ENCODE data around the gene EIF5AL1.
"Not testable (repeated sequence)": the region's sequence is repeated elsewhere in the genome, so short reads cannot be mapped to it uniquely, and the experiment has no call there.

EIF5AL1 gene

GRCh38 chr10:79516532-79517205 is 4.3 kb downstream of the EIF5AL1 start:
- DNase-seq = not testable (repeated sequence)

- DNase-seq = not testable (repeated sequence)
These were observed 5.2 kb downstream of the EIF5AL1 start for GRCh38 chr10:79517567-79517966.

DNA sequence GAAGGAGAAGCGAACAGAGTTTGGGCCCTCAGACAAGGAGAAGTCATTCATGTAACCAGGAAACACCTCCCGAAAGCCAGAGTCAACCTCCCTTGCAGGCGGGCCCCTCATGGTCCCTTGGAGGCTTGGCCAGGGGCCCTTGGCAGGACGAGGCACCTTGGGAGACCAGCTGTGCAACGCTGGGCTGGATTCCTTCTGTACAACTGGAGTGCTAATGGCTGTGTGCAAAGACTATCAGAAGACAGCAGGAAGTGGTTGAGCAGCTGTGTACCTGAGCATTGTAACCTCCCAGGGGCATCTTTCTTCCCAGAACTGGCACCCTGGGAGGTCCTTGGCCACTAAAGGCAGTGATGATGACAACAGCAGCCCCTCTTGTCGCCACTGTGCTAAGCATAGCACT is 9.4 kb downstream of the EIF5AL1 start:
- not testable (repeated sequence) for DNase-seq

GRCh38 chr10:79522464-79522863 is 10.1 kb downstream of the EIF5AL1 start:
- DNase-seq = not testable (repeated sequence)

- DNase-seq = not testable (repeated sequence)
These were observed 11.0 kb downstream of the EIF5AL1 start for GRCh38 chr10:79523157-79523853.

DNA sequence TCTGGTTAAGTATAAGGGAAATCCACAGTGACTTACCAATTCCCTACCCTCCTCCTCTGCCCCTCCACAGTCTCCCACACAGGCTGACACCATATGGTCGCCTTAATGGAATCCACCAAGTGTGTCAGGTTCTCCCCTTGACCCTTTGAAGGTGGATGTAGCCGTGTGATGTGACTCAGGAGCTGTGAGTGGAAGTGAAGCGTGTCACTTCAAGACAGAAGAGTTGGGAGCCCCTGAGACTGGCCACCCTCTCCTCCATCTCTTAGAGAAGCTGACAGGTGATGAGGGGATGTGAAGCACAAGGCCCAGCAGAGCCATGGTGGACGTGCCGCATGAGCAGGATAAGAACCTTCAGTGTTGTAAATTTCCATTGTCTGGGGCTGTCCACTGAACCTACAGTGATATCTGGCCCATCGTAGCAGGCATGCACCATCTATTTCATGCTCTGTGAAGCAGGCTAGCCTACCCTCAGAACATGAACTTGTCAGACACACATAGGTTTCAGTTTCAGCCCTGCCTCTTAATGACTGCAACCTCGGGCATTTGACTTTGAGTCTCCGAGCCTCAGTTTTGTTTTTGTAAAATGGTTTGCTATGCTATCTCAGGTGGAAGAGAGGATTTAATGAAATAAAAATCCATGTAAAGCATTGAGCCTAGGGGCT is 12.8 kb downstream of the EIF5AL1 start:
- DNase-seq = not testable (repeated sequence)

DNA sequence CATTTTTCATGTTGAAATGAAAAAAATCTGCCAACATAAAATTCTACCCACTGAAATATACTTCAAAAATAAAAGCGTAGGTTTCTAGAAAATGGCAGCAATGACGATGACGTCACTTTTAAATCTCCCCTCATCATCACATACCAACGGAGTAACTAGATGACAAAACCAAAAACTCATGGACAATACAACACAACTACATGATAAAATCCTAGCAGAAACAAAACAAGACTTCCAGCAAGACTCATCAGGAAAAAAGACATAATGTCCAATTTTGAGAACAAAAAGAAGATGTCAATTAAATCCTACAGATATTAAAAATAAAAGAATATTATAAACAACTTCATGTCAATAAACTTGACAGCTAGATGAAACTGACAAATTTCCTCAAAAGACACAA is 15.9 kb downstream of the EIF5AL1 start:
- not testable (repeated sequence) for DNase-seq

DNA sequence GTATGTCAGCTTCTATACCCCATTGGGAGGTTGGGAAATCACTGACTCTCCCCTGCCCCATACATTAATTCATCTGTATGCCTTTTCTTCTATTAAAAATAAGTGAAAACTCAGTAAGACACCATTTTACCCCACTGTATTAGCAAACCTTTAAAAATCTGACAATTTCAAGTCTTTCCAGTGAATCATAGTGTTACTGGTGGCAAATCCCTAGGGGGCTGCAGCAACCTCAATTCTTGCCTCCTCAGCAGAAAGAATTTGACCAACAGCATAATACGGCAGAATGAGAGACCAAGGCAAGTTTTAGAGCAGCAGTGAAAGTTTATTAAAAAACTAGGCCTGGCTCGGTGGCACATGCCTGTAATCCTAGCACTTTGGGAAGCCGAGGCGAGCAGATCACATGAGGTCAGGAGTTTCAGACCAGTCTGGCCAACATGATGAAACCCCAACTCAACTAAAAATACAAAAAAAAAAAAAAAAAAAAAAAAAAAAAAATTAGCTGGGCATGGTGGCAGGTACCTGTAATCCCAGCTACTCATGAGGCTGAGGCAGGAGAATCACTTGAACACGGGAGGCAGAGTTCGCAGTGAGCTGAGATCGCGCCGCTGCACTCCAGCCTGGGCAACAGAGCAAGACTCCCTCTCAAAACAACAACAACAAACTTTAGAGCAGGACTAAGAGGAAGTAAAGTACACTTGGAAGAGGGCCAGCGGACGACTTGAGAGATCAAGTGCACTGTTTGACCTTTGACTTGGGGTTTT is 21.0 kb downstream of the EIF5AL1 start:
- peak; percentile 58 for DNase-seq

DNA sequence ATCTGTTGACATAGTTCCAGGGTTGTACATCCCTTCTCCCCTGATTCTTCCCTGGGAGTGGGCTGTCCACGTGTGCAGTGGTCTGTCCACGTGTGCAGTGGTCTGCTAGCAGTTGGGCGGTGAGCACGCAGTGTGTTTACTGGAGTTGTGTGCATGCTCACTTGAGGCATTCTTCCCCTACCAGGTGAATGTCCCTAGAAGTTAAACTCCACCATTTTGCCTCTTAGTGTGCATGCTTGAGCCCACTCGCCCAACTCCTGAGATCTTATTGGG is 21.5 kb downstream of the EIF5AL1 start:
- DNase-seq = not testable (repeated sequence)

GRCh38 chr10:79538311-79538710 is 26.0 kb downstream of the EIF5AL1 start:
- not testable (repeated sequence) for DNase-seq

GRCh38 chr10:79540930-79541329 is 28.6 kb downstream of the EIF5AL1 start:
- peak; percentile 19 for DNase-seq

GRCh38 chr10:79542626-79543025 is 30.3 kb downstream of the EIF5AL1 start:
- no peak for DNase-seq

DNA sequence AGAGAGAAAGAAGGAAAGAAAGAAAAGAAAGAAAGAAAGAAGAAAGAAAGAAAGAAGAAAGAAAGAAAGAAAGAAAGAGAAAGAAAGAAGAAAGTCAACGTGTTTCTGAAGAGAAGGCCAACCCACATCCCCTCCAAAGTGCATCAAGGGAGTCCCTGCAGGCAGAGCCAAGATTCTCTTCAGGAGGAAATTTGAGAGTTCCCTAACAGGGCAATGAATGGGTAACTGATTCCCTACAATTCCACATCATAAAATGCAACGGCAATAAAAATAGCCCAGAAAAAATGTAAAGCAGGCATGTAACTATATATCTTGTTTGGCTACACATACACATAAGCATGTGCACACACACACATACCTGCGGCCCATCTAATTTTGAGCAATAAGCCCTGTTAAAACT is 32.1 kb downstream of the EIF5AL1 start:
- DNase-seq = not testable (repeated sequence)

DNA sequence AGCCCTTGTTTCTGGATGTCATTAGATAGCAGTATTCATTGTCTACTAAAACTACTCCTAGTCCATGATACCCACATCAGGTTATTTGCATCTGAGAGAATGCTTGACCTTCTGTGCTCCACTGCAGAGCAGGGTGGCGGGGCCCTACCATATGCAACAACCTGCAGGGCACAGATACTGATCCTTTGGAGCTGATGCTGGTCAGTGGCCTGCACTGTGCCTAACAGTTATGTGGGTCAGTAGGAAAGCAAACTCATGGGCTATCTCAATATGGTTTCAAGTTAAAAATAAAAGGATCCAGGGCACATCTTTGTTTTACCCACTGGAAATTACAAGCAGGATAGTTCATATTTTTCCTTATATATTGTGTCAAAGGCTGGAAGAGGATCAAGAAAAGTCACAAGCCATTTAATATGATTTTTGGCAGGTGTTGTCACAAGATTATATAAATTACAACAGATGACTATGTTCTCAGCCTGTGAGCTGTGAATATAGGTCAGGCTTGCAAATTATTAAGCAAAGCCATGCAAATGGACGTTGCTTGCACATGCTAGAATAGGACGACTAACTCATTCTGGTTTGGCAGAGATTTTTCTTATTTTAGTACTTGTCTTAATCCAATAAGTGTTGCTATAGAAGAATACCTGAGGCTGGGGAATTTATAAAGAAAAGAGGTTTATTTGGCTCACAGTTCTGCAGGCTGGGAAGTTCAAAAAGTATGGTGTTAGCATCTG is 32.8 kb downstream of the EIF5AL1 start:
- not testable (repeated sequence) for DNase-seq

- not testable (repeated sequence) for DNase-seq
These were observed 34.8 kb downstream of the EIF5AL1 start for GRCh38 chr10:79547128-79547527.

GRCh38 chr10:79547973-79548372 is 35.6 kb downstream of the EIF5AL1 start:
- no peak for DNase-seq

DNA sequence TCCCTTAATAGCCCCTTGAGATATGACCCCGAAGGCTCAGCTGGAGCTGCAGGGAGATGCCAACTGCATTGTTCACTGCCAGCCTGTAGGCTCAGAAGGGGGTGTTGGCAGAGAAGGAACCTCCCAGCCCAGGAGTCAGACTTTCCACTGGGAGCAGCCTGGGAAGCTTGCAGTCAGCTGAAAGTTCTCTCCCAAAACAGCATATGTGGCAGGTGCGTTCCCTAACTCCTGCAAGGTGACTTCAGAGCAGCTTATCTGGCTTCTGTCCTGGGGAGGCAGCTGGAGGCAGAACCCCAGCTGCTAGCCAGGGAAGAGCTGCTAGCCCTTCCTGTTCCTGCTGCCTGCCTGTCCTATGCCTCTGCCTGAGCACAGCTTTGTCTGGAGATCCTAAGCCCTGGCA is 39.8 kb downstream of the EIF5AL1 start:
- DNase-seq = no peak

GRCh38 chr10:79555354-79556309 is 43.3 kb downstream of the EIF5AL1 start:
- no peak for DNase-seq

GRCh38 chr10:79556961-79557360 is 44.6 kb downstream of the EIF5AL1 start:
- not testable (repeated sequence) for DNase-seq

GRCh38 chr10:79559726-79560125 is 47.4 kb downstream of the EIF5AL1 start:
- peak; percentile 22 for DNase-seq

DNA sequence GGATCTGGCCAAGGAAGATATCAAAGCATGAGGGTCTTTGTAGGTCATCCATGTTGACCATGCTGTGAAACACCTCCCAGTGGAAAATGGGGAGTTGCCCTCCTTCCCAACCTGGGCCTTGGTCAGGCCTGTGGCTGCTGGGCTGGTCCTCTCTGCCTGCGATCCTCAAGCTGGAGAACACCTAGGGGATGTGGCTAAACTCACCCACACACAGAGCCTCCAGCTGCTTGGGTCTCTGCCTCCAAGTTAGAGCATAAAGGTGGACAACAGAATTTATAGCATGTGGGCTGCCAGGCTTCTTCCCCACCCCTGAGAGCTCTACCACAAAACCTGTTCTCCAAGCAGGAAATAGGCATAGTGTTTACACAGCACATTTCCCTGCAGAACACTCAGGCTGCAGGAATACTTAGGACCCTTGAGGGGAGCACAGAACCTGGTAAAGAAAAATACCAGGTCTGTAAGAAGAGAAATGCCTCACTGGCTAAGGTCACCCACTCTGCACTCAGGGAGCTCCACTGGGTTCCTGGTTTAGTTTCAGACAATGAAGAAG is 47.9 kb downstream of the EIF5AL1 start, which contains the start of gene SFTPA2:
Gene SFTPA2 (minus strand): TSS at position 248 of the 550 bp plus-strand sequence. CDS start 924 bp downstream, outside the sequence.
- no peak for DNase-seq

All from fibroblast of upper back skin (primary cell).